DND-41 (cell line): ENCODE data around the gene IL12RB2.
"Not testable (repeated sequence)": the region's sequence is repeated elsewhere in the genome, so short reads cannot be mapped to it uniquely, and the experiment has no call there.

Experiments
- CTCF ChIP-seq: IDR thresholded peaks from 2 replicates; pipeline ENCODE4 v1.5.1; 2012; ENCODE audit warnings: borderline replicate concordance, low read length, moderate library complexity, mild to moderate bottlenecking; ENCODE audit not compliant: poor library complexity, severe bottlenecking; ENCODE audit errors: extremely low read depth
- EZH2 ChIP-seq: IDR thresholded peaks from 3 replicates; pipeline ENCODE4 v1.6.1; 2012; ENCODE audit warnings: borderline replicate concordance, low read depth, mild to moderate bottlenecking, moderate library complexity, low read length, inconsistent platforms; ENCODE audit not compliant: severe bottlenecking

GRCh38 chr1:67413101-67413500, 105.4 kb downstream of the IL12RB2 start:
- TF ChIP-seq CTCF, EZH2: not testable (repeated sequence)
